AG04450 (cell line): ENCODE measurements around the gene SLIT3. TPM values are rescaled to one million over a fixed set of nuclear protein-coding genes. Genes with fewer than 3 reads are reported as not detected.

Experiments
- CTCF ChIA-PET: fragments of 300-600, 350-600 bp; formaldehyde crosslinking; extraction: SDS; loops from one replicate; lab custom pipeline; 2022; ENCODE audit warnings: antibody characterized with exemption, inconsistent platforms; lab: Charles Lee
- POLR2A ChIA-PET: fragments of 350-600 bp; formaldehyde crosslinking; extraction: SDS; loops from one replicate; lab custom pipeline; 2021; ENCODE audit warnings: antibody characterized with exemption, inconsistent platforms; lab: Yijun Ruan, JAX
- DNase-seq: peaks from one replicate; pipeline ENCODE4 v3.0.0-alpha.2; 2011; ENCODE audit warnings: low read depth, low spot score
- H3K27ac ChIP-seq: one replicate; pipeline ENCODE4 v1.5.1; 2012; ENCODE audit warnings: low read depth, low read length, control low read depth
- H3K27me3 ChIP-seq: one replicate; pipeline ENCODE4 v1.6.0; 2012; ENCODE audit warnings: low read length; ENCODE audit not compliant: control insufficient read depth, insufficient read depth
- H3K4me3 ChIP-seq: 2 replicates; pipeline ENCODE4 v1.5.1; 2011; ENCODE audit warnings: mild to moderate bottlenecking, low read depth, low read length, control low read depth
- H3K9me3 ChIP-seq: 2 replicates; pipeline ENCODE4 v1.5.1; 2012; ENCODE audit warnings: low read length; ENCODE audit not compliant: control insufficient read depth, insufficient read depth
- polyA plus RNA-seq: library from polyadenylated mRNA; depleted of rRNA; stranded (reverse); fragments of >200 nt; gene quantifications from 2 replicates; pipeline ENCODE4 v1.2.3, GENCODE V29; 2011
- TF ChIP-seq, protein P1 (sequence below): IDR thresholded peaks from 2 replicates; pipeline ENCODE4 v1.5.1; 2011; ENCODE audit warnings: low read depth, low read length, control low read depth, inconsistent platforms

SLIT3 gene
- polyA plus RNA-seq, 1 experiment: 0.26 TPM

DNA sequence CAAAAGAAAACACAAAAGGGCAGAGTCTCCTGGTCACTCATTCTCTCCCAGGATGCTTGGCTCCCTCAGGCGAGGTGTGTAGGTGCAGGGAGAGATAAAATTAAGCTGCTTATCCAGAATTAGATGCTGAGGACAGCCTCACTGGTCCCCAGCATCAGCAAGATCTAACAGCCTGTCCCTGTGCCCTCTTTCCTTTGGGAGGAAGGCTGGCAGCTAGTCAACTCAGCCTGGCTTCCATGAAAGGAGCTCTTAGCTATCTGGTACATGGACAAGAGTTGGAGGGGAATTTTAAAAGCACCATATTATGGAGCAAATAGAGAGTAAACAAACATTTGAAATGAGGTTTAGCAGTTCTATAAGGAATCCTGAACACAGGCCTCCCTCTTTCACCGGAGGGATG lies 523.3 kb downstream of the SLIT3 start:
- no peak for DNase-seq
- no peaks in the 10 kb centered on the region for H3K9me3 ChIP-seq
- TF ChIP-seq, protein P1, sequence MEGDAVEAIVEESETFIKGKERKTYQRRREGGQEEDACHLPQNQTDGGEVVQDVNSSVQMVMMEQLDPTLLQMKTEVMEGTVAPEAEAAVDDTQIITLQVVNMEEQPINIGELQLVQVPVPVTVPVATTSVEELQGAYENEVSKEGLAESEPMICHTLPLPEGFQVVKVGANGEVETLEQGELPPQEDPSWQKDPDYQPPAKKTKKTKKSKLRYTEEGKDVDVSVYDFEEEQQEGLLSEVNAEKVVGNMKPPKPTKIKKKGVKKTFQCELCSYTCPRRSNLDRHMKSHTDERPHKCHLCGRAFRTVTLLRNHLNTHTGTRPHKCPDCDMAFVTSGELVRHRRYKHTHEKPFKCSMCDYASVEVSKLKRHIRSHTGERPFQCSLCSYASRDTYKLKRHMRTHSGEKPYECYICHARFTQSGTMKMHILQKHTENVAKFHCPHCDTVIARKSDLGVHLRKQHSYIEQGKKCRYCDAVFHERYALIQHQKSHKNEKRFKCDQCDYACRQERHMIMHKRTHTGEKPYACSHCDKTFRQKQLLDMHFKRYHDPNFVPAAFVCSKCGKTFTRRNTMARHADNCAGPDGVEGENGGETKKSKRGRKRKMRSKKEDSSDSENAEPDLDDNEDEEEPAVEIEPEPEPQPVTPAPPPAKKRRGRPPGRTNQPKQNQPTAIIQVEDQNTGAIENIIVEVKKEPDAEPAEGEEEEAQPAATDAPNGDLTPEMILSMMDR: no peak
- ChIA-PET POLR2A (no interaction called here), CTCF (no interaction called here)
- H3K4me3 ChIP-seq: no peak overlapping the region
- no peaks in the 10 kb centered on the region for H3K27me3 ChIP-seq
- H3K27ac ChIP-seq: no peak overlapping the region

DNA sequence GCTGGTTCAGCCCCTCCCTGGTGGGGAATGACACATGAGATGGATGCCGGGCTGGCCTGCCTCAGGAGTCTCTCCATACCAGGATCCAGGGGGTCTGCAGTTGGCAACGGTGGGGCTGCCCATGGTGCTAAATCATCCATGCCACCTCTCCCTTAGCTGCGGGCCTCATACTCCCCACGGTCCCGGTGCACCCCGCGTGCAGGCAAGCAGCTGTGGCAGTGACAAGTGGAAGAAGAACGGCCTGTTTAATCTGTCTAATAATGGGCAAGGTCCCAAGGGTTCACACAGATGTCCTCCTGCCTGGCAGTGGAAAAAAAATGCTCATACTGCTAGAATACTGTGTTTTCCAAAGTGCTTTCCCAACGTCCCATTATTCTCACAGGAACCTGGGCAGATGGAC lies 524.9 kb downstream of the SLIT3 start:
- no peak for DNase-seq
- H3K9me3 ChIP-seq: no peaks in the 10 kb centered on the region
- H3K4me3 ChIP-seq: no peak overlapping the region
- ChIA-PET POLR2A (no interaction called here), CTCF (no interaction called here)
- H3K27ac ChIP-seq: no peak overlapping the region
- TF ChIP-seq, protein P1: no peak
- no peaks in the 10 kb centered on the region for H3K27me3 ChIP-seq

GRCh38 chr5:168773226-168773625 lies 527.7 kb downstream of the SLIT3 start:
- no peak for DNase-seq
- Histone ChIP-seq H3K9me3 (no peaks in the 10 kb centered on the region), H3K27ac (no peak overlapping the region), H3K27me3 (no peaks in the 10 kb centered on the region), H3K4me3 (no peak overlapping the region)
- TF ChIP-seq, protein P1: no peak
- ChIA-PET CTCF (no interaction called here), POLR2A (no interaction called here)

DNA sequence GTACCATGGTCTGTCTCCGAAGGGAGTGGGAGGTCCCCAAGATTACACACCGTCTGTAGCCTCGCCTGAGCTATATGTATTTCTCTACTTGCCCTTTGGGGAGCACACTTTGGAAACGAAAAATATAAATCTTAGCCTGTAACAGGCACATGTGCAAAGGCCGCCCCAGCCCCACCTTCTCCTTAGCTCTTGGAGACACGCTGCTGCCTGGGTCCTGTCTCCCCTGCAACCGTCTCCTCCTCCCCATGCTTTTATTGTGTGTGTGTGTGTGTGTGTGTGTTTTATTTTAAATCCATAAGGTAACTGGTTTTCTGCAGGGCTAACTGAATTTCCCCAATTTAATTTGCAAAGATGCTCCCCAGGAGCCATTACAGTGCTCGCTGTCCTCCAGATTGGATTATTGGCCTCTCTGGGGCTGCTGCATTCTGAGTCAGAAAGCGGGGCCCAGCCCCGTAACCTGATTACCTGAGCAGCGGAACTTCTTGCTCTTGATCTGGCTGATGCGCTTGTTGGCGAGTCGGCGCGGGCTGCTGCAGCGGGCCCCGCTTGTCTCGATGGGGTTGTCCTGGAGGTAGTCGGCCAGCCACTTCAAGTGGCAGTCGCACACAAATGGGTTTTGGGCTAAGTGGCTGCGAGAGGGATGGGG lies 528.5 kb downstream of the SLIT3 start:
- no peak overlapping the region for H3K27ac ChIP-seq
- TF ChIP-seq, protein P1: no peak
- no peak for DNase-seq
- ChIA-PET POLR2A (no interaction called here), CTCF (interaction anchor here (0.7 kb wide), 1 partner anchor 11 kb away, joined by 3 read pairs; no protein-coding TSS in a partner anchor)
- H3K27me3 ChIP-seq: no peaks in the 10 kb centered on the region
- H3K4me3 ChIP-seq: no peak overlapping the region
- no peaks in the 10 kb centered on the region for H3K9me3 ChIP-seq

DNA sequence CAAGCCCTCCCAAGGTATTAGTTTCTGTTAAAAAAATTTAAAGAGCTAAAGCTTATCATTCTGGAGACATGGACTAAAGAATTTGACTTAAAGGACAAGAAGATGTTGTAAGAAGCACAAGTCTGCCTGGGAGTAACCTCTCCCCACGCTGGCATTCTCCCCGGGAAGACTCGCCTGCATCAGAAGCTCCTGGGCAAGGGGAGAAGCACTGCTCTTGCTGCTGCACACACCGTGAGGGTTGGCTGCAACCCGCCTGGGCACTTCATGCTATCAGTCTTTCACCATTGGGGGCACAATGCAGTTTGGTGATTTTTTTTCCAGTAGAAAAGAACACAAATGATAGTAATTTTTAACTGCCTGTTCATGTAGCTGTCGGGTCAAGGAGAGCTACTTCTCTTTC lies 529.3 kb downstream of the SLIT3 start:
- TF ChIP-seq, protein P1: no peak
- ChIA-PET POLR2A (no interaction called here), CTCF (interaction anchor here (0.7 to 0.9 kb wide), 2 partner anchors 10 to 216 kb away, joined by 3 read pairs; no protein-coding TSS in a partner anchor)
- Histone ChIP-seq H3K9me3 (no peaks in the 10 kb centered on the region), H3K27me3 (no peaks in the 10 kb centered on the region), H3K27ac (no peak overlapping the region), H3K4me3 (no peak overlapping the region)
- no peak for DNase-seq
